Activated CD4-positive, CD25-positive, alpha-beta regulatory T cell treated with anti-CD3 and anti-CD28 coated beads, Interleukin-2, amount 50 U/mL, for 16 hours (primary cell): ENCODE results near the gene ALPK1.

ENCODE experiments used
- DNase-seq: peaks from one replicate; pipeline ENCODE4 v3.0.0-alpha.2; 2020; ENCODE audit warnings: low read depth, low spot score

Gene ALPK1

GRCh38 chr4:112328734-112329130 is 31.6 kb downstream of the ALPK1 start:
- DNase-seq: no peak

- no peak for DNase-seq
Observed at GRCh38 chr4:112329672-112330375, 32.7 kb downstream of the ALPK1 start.

- no peak for DNase-seq
Observed at GRCh38 chr4:112330921-112331320, 33.8 kb downstream of the ALPK1 start.

GRCh38 chr4:112332398-112332797 is 35.2 kb downstream of the ALPK1 start:
- no peak for DNase-seq

- DNase-seq: no peak
Observed at GRCh38 chr4:112340023-112340422, 42.9 kb downstream of the ALPK1 start.

- DNase-seq: no peak
Observed at GRCh38 chr4:112341033-112341432, 43.9 kb downstream of the ALPK1 start.

- DNase-seq: no peak
Observed at GRCh38 chr4:112343330-112344080, 46.3 kb downstream of the ALPK1 start.

GRCh38 chr4:112348488-112349158 is 51.5 kb downstream of the ALPK1 start:
- no peak for DNase-seq

- no peak for DNase-seq
Observed at GRCh38 chr4:112352736-112353135, 55.6 kb downstream of the ALPK1 start.

- no peak for DNase-seq
Observed at GRCh38 chr4:112355662-112356061, 58.5 kb downstream of the ALPK1 start.

- DNase-seq: no peak
Observed at GRCh38 chr4:112357453-112357852, 60.3 kb downstream of the ALPK1 start.

GRCh38 chr4:112357897-112358296 is 60.7 kb downstream of the ALPK1 start:
- DNase-seq: no peak

- DNase-seq: no peak
Observed at GRCh38 chr4:112358415-112358814, 61.2 kb downstream of the ALPK1 start.

- no peak for DNase-seq
Observed at GRCh38 chr4:112358952-112359749, 62.0 kb downstream of the ALPK1 start.

- DNase-seq: no peak
Observed at GRCh38 chr4:112361181-112361791, 64.1 kb downstream of the ALPK1 start.

GRCh38 chr4:112370466-112370865 is 73.3 kb downstream of the ALPK1 start:
- no peak for DNase-seq

GRCh38 chr4:112371361-112371760 is 74.2 kb downstream of the ALPK1 start:
- no peak for DNase-seq

GRCh38 chr4:112374850-112375249 is 77.7 kb downstream of the ALPK1 start:
- no peak for DNase-seq

GRCh38 chr4:112377171-112377570 is 80.0 kb downstream of the ALPK1 start:
- DNase-seq: no peak

GRCh38 chr4:112377594-112378242 is 80.5 kb downstream of the ALPK1 start:
- no peak for DNase-seq

GRCh38 chr4:112378243-112378620 is 81.1 kb downstream of the ALPK1 start:
- DNase-seq: no peak
